Measurements from ENCODE around the gene PEX11A.

Gene PEX11A

GRCh38 chr15:89653578-89653977, 37.0 kb downstream of the PEX11A start:
- peaks cover 8% of the 10 kb centered on the region; the same call in 1 of the 2 replicates for H3K4me1 ChIP-seq (ENCODE audit: control insufficient read depth, insufficient read depth, low read length)
- no peak overlapping the region for H3K27ac ChIP-seq (ENCODE audit: extremely low read depth, low read depth, low read length)
- ChIA-PET POLR2A (no interaction called here), CTCF (interaction anchor here (1.4 kb wide), 1 partner anchor 20 kb away, joined by 3 read pairs; no protein-coding TSS in a partner anchor)
- H3K4me3 ChIP-seq (ENCODE audit: low read depth, low read length): no peak overlapping the region
- no peaks in the 10 kb centered on the region for H3K9me3 ChIP-seq (ENCODE audit: control insufficient read depth, insufficient read depth, low read depth, low read length)
- TF ChIP-seq PATZ1 (tag by site-specific recombination; IDR thresholded peaks at IDR 0.05): no peak
- TF ChIP-seq ZNF555 (tag by site-specific recombination; conservative IDR thresholded peaks at IDR 0.05): no peak
- TF ChIP-seq SP7 (tag by site-specific recombination; IDR thresholded peaks at IDR 0.05): no peak
- TF ChIP-seq ZNF513 (tag by site-specific recombination; IDR thresholded peaks at IDR 0.05): no peak
- no peak for TF ChIP-seq ZNF132 (tag by site-specific recombination; IDR thresholded peaks at IDR 0.05; ENCODE audit: borderline replicate concordance)
- peaks cover 7 to 38% of the 10 kb centered on the region in 2 experiments; a peak in 2 of 3 replicates for H3K36me3 ChIP-seq (ENCODE audit: control insufficient read depth in 2 of 2, insufficient read depth in 1 of 2, low read length in 2 of 2)

GRCh38 chr15:89652666-89653065, 37.9 kb downstream of the PEX11A start:
- TF ChIP-seq ZNF654 (tag by site-specific recombination; IDR thresholded peaks at IDR 0.05; ENCODE audit: low read depth) (no peak), ZNF350 (tag by site-specific recombination; IDR thresholded peaks at IDR 0.05) (no peak), PATZ1 (tag by site-specific recombination; IDR thresholded peaks at IDR 0.05) (no peak), ZNF488 (tag by site-specific recombination; IDR thresholded peaks at IDR 0.05) (no peak), MEIS1 (CRISPR knock-in tag; IDR thresholded peaks at IDR 0.05; ENCODE audit: borderline replicate concordance) (no peak), ZNF133 (tag by site-specific recombination; IDR thresholded peaks at IDR 0.05) (no peak), ZNF449 (tag by site-specific recombination; IDR thresholded peaks at IDR 0.05) (no peak), ZNF639 (tag by site-specific recombination; IDR thresholded peaks at IDR 0.05) (no peak), ZNF626 (tag by site-specific recombination; IDR thresholded peaks at IDR 0.05) (no peak)
- POLR2A ChIA-PET: no interaction called here
- H3K9me3 ChIP-seq (ENCODE audit: control insufficient read depth, insufficient read depth, low read depth, low read length): no peaks in the 10 kb centered on the region
- H3K4me3 ChIP-seq (ENCODE audit: low read depth, low read length): no peak overlapping the region
- H3K27ac ChIP-seq (ENCODE audit: extremely low read depth, low read depth, low read length): no peak overlapping the region
- H3K4me1 ChIP-seq (ENCODE audit: control insufficient read depth, insufficient read depth, low read length): peaks cover 8% of the 10 kb centered on the region; the same call in 1 of the 2 replicates
- CTCF ChIA-PET: interaction anchor here (0.6 kb wide), 1 partner anchor 10 kb away, joined by 3 read pairs; no protein-coding TSS in a partner anchor
- H3K36me3 ChIP-seq (ENCODE audit: control insufficient read depth in 2 of 2, insufficient read depth in 1 of 2, low read length in 2 of 2): peaks cover 7 to 45% of the 10 kb centered on the region in 2 experiments; a peak in 2 of 3 replicates

All from HEK293 (cell line).